GM21737 (cell line): Measurements from ENCODE around the gene SLC12A4.
"Not testable (repeated sequence)": the region's sequence is repeated elsewhere in the genome, so short reads cannot be mapped to it uniquely, and the experiment has no call there.

ENCODE experiments used
- ATAC-seq: cut with Tn5 transposase; IDR thresholded peaks from one replicate; pipeline ENCODE4 v1.9.1; 2021; ENCODE audit warnings: mild to moderate bottlenecking, moderate library complexity; ENCODE audit not compliant: unreplicated experiment

Gene SLC12A4

DNA sequence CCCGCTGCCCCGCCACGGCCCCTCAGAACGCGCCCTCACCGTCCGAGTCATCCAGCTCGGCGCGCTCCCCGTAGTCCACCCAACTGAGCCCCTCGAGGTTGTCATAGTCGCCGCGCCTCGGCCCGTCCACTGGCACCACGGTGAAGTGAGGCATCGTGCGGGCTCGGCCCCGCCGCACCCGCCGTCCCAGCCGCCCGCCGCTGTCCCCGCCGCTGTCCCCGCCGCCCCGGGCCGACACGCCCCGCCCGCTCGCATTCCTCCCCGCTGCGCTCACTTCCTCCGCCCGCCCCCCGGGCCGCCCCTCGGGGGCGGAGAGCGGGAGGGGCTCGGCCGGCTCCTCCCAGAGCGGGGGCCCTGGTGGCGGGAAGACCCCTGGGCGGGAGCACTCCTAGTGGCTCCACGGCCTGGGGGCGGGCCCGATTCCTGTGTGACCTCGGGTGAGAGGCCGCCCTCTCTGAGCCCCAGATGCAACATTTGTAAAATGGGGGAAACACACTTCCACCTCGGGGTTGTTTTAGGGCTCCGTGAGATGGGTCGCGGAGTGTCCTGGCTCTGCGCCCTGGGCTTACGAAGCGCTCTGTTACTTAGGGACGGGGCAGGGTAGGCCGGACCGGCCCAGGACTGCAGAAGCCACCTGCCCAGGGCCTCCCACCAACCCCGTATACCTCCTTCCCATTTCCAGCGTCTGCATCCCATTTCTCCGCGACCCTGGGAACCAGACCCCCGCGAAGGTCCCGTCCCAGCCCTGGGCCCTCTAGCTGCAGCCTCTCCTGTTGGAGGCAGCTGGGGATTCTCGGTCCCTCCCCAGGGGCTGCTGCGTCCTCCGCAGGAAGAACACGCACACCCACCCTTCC lies at the start of gene SLC12A4:
Gene SLC12A4, minus strand, starts transcription at position 238 of the 854 bp plus-strand sequence. Its CDS starts 84 bp downstream, at position 154.
- peak; percentile 81 for ATAC-seq

DNA sequence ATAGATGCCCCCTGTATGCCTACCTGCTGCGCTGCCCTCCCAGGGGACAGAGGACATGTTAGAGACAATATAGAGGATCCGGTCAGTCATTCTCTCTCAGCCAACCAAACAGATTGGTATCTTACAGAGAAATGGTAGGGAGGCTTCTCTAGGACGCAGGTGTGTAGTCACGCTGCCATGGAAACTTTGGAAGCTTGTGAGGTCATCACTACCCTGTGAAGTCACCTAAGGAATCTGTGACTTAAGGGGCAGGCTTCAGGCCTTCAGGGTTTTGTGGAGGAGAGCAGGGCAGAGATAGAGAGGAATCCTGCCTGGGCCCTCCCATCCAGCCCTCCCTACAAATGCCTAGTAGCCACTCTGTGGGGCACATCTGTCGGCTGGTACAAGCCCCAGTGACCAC lies 47.2 kb upstream of the SLC12A4 start, which contains the start of gene DPEP2NB:
Gene DPEP2NB, minus strand, starts transcription at position 231 of the 400 bp plus-strand sequence. Its CDS starts 141 bp downstream, at position 90.
- ATAC-seq: no peak

DNA sequence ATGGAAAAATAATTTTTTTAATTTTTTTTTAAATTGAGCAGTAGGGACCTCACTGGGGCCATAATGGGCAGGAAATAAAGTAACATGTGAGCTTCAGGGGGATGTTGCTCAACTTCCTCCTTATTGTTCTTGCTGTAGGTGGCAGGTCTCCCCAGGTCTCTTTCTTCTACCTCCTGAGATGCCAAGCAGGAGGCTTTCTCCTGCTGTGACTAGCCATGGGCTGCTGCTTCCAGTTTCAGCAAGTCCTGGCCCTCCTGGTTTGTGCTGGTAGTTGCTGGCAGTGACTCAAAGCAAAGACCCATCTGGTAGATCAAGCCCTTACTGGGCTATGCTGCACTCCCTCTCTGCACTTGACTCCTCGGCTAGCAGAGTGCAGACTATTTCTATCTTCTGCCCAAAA lies 45.0 kb upstream of the SLC12A4 start:
- ATAC-seq: no peak

DNA sequence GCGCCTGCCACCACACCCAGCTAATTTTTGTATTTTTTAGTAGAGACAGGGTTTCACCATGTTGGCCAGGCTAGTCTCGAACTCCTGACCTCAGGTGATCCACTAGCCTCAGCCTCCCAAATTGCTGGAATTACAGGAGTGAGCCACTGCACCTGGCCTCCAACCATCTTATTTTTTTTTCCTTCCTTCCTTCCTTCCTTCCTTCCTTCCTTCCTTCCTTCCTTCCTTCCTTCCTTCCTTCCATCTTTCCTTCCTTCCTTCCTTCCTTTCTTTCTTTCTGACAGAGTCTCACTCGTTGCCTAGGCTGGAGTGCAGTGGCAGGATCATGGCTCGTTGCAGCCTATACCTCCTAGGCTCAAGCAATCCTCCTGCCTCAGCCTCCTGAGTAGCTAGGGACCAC lies 41.4 kb upstream of the SLC12A4 start:
- not testable (repeated sequence) for ATAC-seq

DNA sequence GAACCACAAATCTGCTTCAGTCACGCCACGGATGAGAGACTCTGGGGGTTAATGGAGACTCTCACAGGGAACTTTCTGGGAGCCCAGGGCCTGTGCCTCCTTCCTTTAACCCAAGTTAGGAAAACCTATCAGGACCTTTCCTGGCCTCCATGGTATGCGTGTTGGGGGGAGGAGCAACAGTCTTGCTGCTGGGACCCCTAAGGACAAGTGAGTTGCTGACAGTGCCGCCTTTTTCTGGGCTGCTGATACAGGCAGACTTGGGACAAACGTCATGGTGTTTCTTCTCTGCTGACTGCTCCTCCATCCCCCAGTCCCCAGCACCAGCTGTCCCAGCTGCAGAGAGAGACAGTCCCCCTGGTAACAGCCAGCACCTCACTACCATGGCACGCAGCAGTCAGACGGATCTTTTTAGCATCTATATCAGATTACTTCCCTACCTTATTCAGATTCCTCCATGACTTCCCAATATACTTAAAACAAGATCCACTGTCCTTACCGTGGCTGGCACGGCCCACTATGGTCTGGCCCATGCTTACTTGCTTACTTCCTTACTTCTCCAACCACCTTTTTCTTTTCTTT lies 40.8 kb upstream of the SLC12A4 start:
- no peak for ATAC-seq

DNA sequence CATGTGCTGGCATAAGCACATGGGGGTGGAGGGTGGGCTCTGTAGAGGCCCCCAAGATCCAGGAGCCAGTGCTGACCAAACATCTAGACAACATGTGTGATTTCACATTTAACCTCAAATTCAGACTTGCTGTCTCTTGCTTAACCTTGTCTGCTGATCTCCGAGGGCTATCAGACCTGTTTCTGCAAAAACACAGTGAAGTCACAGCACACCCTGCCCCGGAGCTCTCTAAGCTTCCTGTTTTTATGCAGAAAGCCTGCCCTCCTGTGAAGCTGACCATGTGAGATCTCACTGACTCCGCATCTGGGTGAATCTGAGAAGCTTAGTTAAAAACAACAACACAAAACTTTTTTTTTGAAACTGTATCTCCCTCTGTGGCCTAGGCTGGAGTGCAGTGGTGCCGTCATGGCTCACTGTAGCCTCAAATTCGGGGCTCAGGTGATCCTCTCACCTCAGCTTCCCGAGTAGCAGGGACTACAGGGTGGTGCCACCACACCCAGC lies 37.4 kb upstream of the SLC12A4 start:
- no peak for ATAC-seq

DNA sequence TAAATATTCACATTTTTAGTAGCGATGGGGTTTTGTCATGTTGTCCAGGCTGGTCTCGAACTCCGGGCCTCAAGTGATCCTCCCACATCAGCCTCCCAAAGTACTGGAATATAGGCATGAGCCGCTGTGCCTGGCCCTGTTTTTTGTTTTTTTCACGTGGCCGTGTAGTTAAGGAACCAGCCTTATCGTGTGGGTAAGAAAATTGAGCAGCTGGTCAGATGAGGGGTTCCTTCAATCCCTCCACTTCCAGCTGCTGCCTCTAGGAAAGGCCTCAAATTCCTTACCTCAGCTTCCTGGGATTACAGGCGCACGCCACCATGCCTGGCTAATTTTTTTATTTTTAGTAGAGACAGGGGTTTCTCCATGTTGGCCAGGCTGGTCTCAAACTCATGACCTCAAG lies 36.8 kb upstream of the SLC12A4 start:
- no peak for ATAC-seq

DNA sequence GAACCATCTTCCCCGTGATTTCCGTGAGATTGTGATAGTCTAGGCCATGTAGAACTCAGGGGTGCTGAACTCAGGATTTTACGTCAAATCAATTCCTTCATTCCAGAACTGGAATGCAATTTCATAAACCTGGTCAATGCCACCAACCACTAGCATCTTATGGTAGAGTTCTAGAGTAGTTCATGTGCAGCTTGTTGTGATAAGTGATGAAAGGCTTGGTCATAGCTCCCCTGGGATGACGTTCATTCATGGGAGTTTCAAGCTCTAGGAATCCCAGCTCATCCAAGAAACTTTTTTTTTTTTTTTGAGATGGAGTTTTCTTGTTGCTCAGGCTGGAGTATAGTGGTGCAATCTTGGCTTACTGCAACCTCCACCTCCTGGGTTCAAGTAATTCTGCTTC lies 34.6 kb upstream of the SLC12A4 start:
- ATAC-seq: no peak

DNA sequence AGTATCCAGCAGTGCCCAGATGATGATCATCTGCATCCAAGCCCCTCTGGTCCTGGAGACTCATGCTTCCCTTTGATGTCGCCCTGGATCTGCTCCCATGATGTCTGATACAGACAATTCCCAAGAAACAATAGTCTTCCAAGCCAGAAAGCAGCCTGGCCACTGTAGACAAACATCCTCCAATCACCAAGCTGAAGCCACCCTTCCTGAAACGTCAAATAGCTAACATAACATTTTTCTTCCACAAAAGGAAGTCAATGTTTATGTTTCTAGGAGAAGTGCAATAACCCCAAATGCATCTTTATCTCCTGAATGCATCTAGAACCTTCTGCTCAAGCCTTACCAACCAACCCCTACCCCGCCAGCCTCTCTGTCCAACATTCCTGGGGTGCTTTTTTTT lies 32.0 kb upstream of the SLC12A4 start:
- ATAC-seq: no peak

DNA sequence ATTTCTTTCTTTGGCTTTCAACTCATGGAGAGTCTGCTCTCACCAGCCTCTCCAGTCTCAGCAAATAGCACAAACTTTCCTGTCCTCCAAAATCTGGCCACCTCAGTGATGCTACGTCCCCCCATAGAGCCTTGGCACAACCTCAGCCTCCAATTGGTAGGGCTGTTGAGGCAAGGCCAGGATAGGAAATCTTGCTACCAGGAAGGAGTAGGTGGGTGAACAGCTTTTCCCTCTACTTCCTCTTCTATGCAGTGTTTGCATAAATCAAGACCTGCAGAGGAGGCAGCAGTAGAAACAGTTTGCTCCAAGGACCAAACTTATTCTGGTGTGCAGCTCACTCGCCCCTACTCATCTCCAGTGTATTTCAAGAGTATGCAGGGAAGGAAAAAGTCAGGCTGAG lies 31.5 kb upstream of the SLC12A4 start:
- no peak for ATAC-seq

DNA sequence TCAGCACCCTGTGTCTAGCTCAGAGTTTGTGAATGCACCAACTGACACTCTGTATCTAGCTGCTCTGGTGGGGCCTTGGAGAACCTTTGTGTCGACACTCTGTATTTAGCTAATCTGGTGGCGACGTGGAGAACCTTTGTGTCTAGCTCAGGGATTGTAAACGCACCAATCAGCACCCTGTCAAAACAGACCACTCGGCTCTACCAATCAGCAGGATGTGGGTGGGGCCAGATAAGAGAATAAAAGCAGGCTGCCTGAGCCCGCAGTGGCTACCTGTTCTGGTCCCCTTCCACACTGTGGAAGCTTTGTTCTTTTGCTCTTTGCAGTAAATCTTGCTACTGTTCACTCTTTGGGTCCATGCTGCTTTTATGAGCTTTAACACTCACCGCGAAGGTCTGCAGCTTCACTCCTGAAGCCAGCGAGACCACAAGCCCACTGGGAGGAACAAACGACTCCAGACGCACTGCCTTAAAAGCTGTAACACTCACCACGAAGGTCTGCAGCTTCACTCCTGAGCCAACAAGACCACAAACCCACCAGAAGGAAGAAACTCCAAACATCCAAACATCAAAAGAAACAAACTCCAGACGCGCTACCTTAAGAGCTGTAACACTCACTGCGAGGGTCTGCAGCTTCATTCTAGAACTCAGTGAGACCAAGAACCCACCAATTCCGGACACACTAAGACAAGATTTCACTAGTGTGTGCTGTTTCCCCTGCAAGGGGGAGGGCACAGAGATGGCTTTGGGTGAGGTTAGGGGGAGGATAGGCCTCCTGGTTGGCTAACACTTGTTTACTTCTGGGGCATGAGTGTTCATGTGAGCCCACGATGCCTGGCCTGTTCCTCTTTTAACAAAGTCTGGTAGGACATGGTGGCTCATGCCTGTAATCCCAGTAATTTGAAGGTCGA lies 30.6 kb upstream of the SLC12A4 start, which contains the start of gene DPEP2:
Gene DPEP2, minus strand, starts transcription at position 706 of the 910 bp plus-strand sequence. CDS start 6,272 bp downstream, outside the sequence.
- ATAC-seq: not testable (repeated sequence)

DNA sequence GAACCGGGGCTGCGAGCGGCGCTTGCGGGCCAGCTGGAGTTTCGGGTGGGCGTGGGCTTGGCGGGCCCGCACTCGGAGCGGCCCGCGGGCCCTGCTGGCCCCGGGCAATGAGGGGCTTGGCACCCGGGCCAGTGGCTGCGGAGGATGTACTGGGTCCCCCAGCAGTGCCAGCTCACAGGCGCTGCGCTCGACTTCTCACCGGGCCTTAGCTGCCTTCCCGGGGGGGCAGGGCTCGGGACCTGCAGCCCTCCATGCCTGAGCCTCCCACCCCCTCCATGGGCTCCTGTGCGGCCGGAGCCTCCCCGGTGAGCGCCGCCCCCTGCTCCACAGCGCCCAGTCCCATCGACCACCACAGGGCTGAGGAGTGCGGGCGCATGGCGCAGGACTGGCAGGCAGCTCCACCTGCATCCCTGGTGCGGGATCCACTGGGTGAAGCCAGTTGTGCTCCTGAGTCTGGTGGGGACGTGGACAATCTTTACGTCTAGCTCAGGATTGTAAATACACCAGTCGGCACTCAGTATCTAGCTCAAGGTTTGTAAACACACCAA lies 29.9 kb upstream of the SLC12A4 start:
- ATAC-seq: not testable (repeated sequence)

DNA sequence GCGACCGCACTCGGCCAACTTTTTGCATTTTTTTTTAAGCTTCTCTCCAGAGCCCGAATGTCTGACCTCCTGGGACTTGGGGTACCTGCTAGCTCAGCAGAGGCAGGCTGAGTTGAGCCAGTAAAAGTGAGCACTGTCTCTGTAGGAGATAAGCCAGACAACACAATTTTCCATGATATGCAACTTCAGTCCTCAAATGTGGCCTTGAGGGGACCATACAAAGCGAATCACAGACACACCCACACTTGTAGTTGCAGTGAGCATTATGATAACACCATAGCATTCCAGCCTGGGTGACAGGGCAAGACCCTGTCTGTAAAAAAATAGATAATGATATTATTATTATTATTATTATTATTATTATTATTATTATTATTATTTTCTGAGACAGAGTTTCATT lies 28.2 kb upstream of the SLC12A4 start:
- no peak for ATAC-seq

DNA sequence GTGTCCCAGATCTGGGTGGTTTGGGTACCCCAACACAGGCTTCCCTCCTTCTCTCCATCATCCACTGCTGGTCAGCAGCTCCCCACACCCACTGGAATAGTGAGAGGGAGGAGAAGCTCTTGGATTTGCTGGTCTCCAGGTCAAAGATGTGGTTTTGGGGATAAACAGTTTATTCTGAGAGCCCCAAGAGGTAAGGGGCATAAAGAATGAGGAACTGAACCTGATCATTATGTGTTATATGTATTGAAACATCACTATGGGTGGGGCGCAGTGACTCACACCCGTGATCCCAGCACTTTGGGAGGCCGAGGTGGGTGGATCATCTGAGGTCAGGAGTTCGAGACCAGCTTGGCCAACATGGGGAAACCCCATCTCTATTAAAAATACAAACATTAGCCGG lies 27.0 kb upstream of the SLC12A4 start:
- ATAC-seq: no peak

DNA sequence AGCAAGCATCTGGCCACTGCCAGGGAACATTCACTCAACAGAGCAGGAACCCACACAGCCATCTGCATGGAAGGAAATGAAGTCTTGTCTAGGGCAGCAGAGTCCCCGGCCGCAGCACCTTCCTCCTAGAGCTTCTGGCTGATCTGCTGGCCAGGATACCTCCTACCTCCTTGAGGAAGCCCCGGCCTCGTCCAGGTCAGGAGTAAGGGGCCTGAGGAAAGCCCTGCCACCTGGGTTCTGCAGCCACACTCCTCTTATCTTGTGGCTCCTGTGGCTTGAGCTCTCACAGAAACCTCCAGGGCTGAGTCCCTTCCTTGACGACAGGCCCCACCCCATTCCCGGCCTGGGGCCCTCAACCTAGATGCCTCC lies 25.6 kb upstream of the SLC12A4 start:
- not testable (repeated sequence) for ATAC-seq

DNA sequence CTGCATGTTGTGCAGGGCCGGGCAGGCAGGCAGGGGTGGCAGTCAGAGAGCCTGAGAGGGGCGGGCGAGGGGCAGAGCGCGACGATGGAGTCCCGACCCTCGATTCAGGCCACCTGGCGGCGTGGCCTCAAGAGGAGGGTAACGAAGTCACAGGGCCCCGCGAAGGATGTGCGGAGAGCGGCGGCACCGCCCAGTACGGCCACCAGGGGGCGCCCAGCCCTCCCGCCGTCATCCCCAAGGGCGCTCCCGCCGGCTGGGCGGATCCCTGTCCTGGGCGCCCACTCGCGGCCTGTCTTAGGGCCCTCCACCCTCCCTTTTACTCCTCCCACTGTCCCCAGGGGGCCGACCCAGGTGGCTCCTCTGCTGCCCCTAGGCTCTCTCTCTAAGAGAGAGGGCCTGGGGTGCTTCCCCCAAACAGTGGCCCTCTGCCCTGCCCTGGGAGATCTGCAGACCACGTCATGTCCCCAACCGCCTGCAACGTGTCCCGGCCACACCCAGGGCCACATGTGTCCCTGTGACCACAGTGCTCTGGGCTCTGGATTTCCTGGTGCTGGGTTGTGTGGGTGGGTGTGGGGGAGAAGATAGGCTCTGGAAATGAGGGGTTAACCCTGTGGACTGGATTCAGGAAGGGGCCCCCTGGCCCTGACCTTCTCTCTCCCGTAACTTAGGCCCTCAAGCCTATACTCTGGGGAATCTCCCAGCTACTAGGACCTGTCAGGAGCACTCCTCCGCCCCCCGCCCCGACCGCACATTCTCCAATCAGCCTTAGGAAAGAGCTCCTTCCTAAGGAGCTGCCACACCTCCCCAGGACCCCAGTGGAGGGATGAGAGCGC lies 25.0 kb upstream of the SLC12A4 start:
- ATAC-seq: peak; percentile 47

DNA sequence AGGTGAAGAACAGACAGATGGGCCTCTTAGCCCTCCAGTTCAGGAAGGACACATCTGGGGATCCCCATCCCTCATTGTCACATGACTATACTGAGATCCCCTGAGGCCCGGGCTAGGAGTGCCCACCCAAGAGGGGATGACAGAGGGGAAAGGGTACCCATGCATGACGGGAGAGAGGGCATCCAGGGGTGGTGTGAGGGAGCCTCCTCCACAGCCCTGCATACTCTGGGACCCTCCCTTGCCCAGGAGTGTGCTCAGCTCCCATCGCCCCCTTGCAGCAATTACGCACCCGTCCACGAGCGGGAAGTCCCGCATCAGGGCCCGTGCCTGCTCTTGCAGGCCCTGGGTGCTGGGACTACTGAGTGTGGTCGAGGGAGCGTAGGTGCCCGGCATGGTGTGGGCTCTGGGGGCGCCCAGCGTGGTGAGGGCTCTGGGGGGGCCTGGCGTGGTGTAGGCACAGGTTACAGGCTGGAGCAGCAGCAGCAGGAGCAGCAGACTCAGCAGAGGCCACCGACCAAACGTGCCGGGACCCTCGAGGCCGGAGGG lies 24.3 kb upstream of the SLC12A4 start:
- ATAC-seq: no peak

DNA sequence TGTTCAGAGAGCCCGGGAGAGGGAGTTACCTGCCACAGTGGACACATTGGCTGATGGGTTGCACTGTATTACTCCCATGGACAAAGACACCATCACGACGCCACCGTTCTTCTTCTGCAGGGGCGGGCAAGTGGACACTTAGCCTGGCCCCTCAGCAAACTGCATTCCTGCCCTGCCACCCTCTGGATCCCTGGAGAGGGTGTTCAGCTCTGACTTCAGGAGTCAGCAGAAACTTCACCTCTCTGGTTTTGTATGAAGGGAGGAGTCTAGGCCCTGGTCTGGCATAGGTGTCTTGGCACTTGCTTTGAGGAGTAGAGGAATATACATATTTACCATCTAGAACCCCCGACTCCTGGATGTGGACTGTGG lies 21.6 kb upstream of the SLC12A4 start:
- ATAC-seq: no peak

DNA sequence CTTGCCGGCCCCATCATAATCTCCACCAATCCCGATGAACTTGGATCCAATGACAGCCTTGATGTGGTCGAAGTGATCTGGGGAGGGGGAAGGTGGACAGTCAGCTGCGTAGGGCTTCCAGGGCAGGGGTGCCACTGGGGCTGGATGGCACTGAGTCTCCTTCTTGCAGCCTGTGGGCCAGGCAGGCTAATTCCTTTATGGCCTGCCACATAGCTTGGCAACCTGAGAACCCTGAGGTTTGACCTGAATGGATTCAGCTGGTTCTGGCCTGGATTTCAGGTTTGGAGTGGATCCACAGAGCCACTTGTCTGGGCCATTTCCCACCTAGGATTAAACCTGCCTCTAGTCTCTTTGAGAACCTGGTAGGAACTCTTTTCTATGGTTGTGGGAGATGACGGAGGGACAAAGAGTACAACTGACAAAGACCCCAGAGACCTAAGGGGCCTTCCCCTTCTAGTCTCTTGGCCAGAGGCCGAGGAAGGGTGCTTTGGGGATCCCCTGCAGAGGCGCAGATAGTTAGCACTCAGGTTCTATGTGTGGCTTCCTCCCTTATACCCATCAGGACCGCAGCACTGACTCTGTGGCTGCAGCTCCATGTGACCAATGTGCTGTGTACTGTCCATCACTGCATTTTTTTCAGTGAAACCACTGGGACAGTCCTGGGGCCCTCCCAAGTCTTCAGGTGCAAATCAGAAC lies 21.0 kb upstream of the SLC12A4 start:
- no peak for ATAC-seq
